ENCODE data around the gene ZNF398. TPM values are rescaled to one million over a fixed set of nuclear protein-coding genes. Genes with fewer than 3 reads are reported as not detected.

ZNF398 gene, protein sequence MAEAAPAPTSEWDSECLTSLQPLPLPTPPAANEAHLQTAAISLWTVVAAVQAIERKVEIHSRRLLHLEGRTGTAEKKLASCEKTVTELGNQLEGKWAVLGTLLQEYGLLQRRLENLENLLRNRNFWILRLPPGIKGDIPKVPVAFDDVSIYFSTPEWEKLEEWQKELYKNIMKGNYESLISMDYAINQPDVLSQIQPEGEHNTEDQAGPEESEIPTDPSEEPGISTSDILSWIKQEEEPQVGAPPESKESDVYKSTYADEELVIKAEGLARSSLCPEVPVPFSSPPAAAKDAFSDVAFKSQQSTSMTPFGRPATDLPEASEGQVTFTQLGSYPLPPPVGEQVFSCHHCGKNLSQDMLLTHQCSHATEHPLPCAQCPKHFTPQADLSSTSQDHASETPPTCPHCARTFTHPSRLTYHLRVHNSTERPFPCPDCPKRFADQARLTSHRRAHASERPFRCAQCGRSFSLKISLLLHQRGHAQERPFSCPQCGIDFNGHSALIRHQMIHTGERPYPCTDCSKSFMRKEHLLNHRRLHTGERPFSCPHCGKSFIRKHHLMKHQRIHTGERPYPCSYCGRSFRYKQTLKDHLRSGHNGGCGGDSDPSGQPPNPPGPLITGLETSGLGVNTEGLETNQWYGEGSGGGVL
- total RNA-seq (2014; rRNA removed; shearing (Covaris generic)): 11.4 and 11.8 TPM in 2 replicates
- 14.2 and 15.5 TPM in 2 replicates for total RNA-seq (2022)
- Bru-seq, nascent RNA: percentile 64 among the genes with signal in this experiment
- BruChase-seq, experiment 1, labeled RNA remaining after a 6-hour chase: percentile 69 among the genes with signal in this experiment
- BruChase-seq, experiment 2, labeled RNA remaining after a 2-hour chase: percentile 70 among the genes with signal in this experiment
- long read RNA-seq, partial matches to known transcripts: 1 of 22 reads
- long read RNA-seq, other reads (novel, unspliced or antisense): 17 of 22 reads

DNA sequence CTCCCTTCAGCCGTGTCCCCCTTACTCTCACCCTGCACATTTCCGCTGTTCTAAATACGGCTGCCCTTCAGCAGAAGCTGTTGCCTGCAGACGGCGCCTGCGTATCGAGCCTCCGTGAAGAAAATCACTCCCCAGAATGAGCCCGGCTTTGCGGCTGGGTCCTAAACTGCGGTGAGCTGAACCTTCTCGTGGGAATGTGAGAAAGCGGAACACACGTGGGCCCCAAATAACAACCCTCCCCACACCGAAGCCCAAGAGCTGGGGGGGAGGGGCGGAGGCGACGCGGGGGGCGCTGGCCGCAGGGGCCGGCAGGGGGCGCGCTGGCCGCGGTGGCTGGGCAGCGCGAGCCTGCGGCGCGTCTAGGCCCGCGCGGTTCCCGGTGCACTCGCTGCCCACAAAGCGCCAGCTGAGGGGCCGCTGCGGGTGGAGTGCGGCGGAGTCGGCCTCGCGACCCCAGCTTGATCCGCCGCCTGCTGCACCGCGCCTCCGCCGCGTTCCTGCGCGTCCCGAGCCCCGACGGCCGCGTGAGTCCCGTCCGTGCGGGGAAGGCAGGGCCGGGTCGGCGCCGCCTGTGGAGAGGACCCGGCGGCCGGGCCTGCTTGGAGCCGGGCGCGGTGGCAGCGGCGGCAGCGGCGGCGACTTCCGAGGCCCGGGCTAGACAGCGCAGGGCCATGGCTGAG, at the start of gene ZNF398:
Gene ZNF398, plus strand, starts transcription at position 382 of the 680 bp plus-strand sequence. Its CDS starts 290 bp downstream, at position 672.
- TF ChIP-seq, protein P1, sequence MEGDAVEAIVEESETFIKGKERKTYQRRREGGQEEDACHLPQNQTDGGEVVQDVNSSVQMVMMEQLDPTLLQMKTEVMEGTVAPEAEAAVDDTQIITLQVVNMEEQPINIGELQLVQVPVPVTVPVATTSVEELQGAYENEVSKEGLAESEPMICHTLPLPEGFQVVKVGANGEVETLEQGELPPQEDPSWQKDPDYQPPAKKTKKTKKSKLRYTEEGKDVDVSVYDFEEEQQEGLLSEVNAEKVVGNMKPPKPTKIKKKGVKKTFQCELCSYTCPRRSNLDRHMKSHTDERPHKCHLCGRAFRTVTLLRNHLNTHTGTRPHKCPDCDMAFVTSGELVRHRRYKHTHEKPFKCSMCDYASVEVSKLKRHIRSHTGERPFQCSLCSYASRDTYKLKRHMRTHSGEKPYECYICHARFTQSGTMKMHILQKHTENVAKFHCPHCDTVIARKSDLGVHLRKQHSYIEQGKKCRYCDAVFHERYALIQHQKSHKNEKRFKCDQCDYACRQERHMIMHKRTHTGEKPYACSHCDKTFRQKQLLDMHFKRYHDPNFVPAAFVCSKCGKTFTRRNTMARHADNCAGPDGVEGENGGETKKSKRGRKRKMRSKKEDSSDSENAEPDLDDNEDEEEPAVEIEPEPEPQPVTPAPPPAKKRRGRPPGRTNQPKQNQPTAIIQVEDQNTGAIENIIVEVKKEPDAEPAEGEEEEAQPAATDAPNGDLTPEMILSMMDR (conservative IDR thresholded peaks at IDR 0.05; ENCODE audit: low read length): peak; percentile 79
- no peak for TF ChIP-seq EZH2phosphoT487 (IDR thresholded peaks at IDR 0.05; ENCODE audit: borderline replicate concordance, low read depth, low read length)
- Histone ChIP-seq H4K20me1 (ENCODE audit: insufficient read depth, low read length) (no peaks in the 10 kb centered on the region), H3K9me2 (ENCODE audit: insufficient read depth, low read length) (no peaks in the 10 kb centered on the region), H3K9me3 (ENCODE audit: low read length) (no peaks in the 10 kb centered on the region), H3K4me1 (ENCODE audit: insufficient read depth, low read length, poor library complexity, severe bottlenecking) (peaks cover 29% of the 10 kb centered on the region), H3K27ac (ENCODE audit: low read depth, low read length, poor library complexity, severe bottlenecking) (peak within 1 kb of the TSS; percentile 82), H3K79me2 (ENCODE audit: insufficient read depth, low read depth, low read length) (peaks cover 75% of the 10 kb centered on the region), H3K4me2 (ENCODE audit: low read length) (peak within 1 kb of the TSS; percentile 85), H2AFZ (ENCODE audit: low read length) (peak within 1 kb of the TSS; percentile 37; the same call in 1 of the 2 replicates), H3K36me3 (ENCODE audit: insufficient read depth, low read length) (peaks cover 9% of the 10 kb centered on the region), H3K4me3 (ENCODE audit: low read depth, low read length, poor library complexity, severe bottlenecking) (peak within 1 kb of the TSS; percentile 93)
- intact Hi-C loops (cut with micrococcal nuclease; ENCODE audit: unreplicated experiment): loop anchor here (1.0 to 5.0 kb wide), 6 partner anchors 21 to 165 kb away; partner anchors contain the start of genes PDIA4, ZNF212, ZNF425 and ZNF786
- ChIA-PET CTCF (ENCODE audit: unreplicated experiment) (interaction anchor here (0.5 to 1.4 kb wide), 5 partner anchors 13 to 379 kb away, joined by 3 to 12 read pairs (median 5); partner anchors contain the start of gene ZNF425), POLR2A (interaction anchor here (0.8 to 2.4 kb wide), 4 partner anchors 9 to 48 kb away, joined by 3 to 15 read pairs (median 3); partner anchors contain the start of genes ZNF282 and ZNF425)
- BruUV-seq (replicated peaks): no TSS peak
- peak; percentile 88 for DNase-seq (ENCODE audit: low spot score)

DNA sequence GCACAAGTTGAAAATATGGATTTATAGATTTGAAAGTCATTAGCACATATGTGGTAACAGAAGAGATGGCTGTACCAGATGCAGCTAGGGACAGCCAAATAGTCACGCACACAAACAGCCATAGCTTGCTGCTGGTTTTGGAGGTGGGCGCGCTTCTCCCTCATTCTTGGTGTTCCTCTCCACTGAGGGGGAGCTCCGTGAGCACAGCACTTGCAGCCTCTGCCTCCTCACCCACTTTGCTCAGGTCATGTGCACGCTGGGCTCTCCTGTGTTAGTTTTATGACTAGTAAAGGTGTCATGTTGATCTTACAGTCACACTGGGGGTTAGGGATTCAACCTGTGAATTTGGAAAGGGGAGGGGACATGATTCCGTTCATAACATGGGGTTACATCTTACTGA, 48.2 kb upstream of the ZNF398 start:
- Histone ChIP-seq H3K36me3 (ENCODE audit: insufficient read depth, low read length) (no peaks in the 10 kb centered on the region), H3K79me2 (ENCODE audit: insufficient read depth, low read depth, low read length) (no peaks in the 10 kb centered on the region), H3K9me2 (ENCODE audit: insufficient read depth, low read length) (no peaks in the 10 kb centered on the region), H3K9me3 (ENCODE audit: low read length) (no peaks in the 10 kb centered on the region), H3K4me3 (ENCODE audit: low read depth, low read length, poor library complexity, severe bottlenecking) (no peak overlapping the region), H2AFZ (ENCODE audit: low read length) (no peak overlapping the region), H3K4me1 (ENCODE audit: insufficient read depth, low read length, poor library complexity, severe bottlenecking) (no peaks in the 10 kb centered on the region), H4K20me1 (ENCODE audit: insufficient read depth, low read length) (no peaks in the 10 kb centered on the region), H3K4me2 (ENCODE audit: low read length) (no peak overlapping the region), H3K27ac (ENCODE audit: low read depth, low read length, poor library complexity, severe bottlenecking) (no peak overlapping the region)
- ChIA-PET CTCF (ENCODE audit: unreplicated experiment) (no interaction called here), POLR2A (interaction anchor here (1.3 kb wide), 1 partner anchor 26 kb away, joined by 5 read pairs; no protein-coding TSS in a partner anchor)
- intact Hi-C loops (cut with micrococcal nuclease; ENCODE audit: unreplicated experiment): no loop called here
- no TSS peak for BruUV-seq (replicated peaks)
- TF ChIP-seq EZH2phosphoT487 (IDR thresholded peaks at IDR 0.05; ENCODE audit: borderline replicate concordance, low read depth, low read length): no peak
- TF ChIP-seq, protein P1 (conservative IDR thresholded peaks at IDR 0.05; ENCODE audit: low read length): no peak
- no peak for DNase-seq (ENCODE audit: low spot score)

Measured in OCI-LY7 (cell line).